ENCODE data around the gene PPARA. TPM values are rescaled to one million over a fixed set of nuclear protein-coding genes. Genes with fewer than 3 reads are reported as not detected.

Gene PPARA
- total and polyA plus RNA-seq, 2 experiments from 2014 or later: 4.7 to 12.6 TPM

GRCh38 chr22:46119093-46119728, 31.1 kb upstream of the PPARA start (continued):
- TF ChIP-seq, protein P1, sequence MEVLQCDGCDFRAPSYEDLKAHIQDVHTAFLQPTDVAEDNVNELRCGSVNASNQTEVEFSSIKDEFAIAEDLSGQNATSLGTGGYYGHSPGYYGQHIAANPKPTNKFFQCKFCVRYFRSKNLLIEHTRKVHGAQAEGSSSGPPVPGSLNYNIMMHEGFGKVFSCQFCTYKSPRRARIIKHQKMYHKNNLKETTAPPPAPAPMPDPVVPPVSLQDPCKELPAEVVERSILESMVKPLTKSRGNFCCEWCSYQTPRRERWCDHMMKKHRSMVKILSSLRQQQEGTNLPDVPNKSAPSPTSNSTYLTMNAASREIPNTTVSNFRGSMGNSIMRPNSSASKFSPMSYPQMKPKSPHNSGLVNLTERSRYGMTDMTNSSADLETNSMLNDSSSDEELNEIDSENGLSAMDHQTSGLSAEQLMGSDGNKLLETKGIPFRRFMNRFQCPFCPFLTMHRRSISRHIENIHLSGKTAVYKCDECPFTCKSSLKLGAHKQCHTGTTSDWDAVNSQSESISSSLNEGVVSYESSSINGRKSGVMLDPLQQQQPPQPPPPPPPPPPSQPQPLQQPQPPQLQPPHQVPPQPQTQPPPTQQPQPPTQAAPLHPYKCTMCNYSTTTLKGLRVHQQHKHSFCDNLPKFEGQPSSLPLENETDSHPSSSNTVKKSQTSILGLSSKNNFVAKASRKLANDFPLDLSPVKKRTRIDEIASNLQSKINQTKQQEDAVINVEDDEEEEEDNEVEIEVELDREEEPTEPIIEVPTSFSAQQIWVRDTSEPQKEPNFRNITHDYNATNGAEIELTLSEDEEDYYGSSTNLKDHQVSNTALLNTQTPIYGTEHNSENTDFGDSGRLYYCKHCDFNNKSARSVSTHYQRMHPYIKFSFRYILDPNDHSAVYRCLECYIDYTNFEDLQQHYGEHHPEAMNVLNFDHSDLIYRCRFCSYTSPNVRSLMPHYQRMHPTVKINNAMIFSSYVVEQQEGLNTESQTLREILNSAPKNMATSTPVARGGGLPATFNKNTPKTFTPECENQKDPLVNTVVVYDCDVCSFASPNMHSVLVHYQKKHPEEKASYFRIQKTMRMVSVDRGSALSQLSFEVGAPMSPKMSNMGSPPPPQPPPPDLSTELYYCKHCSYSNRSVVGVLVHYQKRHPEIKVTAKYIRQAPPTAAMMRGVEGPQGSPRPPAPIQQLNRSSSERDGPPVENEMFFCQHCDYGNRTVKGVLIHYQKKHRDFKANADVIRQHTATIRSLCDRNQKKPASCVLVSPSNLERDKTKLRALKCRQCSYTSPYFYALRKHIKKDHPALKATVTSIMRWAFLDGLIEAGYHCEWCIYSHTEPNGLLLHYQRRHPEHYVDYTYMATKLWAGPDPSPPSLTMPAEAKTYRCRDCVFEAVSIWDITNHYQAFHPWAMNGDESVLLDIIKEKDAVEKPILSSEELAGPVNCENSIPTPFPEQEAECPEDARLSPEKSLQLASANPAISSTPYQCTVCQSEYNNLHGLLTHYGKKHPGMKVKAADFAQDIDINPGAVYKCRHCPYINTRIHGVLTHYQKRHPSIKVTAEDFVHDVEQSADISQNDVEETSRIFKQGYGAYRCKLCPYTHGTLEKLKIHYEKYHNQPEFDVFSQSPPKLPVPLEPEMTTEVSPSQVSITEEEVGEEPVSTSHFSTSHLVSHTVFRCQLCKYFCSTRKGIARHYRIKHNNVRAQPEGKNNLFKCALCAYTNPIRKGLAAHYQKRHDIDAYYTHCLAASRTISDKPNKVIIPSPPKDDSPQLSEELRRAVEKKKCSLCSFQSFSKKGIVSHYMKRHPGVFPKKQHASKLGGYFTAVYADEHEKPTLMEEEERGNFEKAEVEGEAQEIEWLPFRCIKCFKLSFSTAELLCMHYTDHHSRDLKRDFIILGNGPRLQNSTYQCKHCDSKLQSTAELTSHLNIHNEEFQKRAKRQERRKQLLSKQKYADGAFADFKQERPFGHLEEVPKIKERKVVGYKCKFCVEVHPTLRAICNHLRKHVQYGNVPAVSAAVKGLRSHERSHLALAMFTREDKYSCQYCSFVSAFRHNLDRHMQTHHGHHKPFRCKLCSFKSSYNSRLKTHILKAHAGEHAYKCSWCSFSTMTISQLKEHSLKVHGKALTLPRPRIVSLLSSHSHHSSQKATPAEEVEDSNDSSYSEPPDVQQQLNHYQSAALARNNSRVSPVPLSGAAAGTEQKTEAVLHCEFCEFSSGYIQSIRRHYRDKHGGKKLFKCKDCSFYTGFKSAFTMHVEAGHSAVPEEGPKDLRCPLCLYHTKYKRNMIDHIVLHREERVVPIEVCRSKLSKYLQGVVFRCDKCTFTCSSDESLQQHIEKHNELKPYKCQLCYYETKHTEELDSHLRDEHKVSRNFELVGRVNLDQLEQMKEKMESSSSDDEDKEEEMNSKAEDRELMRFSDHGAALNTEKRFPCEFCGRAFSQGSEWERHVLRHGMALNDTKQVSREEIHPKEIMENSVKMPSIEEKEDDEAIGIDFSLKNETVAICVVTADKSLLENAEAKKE (CRISPR knock-in tag; IDR thresholded peaks at IDR 0.05): no peak
- no peak for TF ChIP-seq CTCF (conservative IDR thresholded peaks at IDR 0.05; ENCODE audit: low read depth in 2 of 2)
- TF ChIP-seq EZH2 (IDR thresholded peaks at IDR 0.05; ENCODE audit: low read depth, unreplicated experiment): no peak

- H4K20me1 ChIP-seq (replicated peaks; ENCODE audit: insufficient read depth): no peaks in the 10 kb centered on the region
- Mint-ChIP-seq H3K4me1 (no peaks in the 10 kb centered on the region), H3K27me3 (ENCODE audit: insufficient read depth, low read depth, poor library complexity) (peaks cover 9% of the 10 kb centered on the region), H3K9me3 (no peaks in the 10 kb centered on the region), H3K4me3 (no peak overlapping the region), H3K36me3 (ENCODE audit: low read depth) (no peaks in the 10 kb centered on the region), H3K27ac (no peak overlapping the region)
- H3K36me3 ChIP-seq (ENCODE audit: insufficient read depth): no peaks in the 10 kb centered on the region
- no peaks in the 10 kb centered on the region for H3K27me3 ChIP-seq (ENCODE audit: insufficient read depth)
- no peaks in the 10 kb centered on the region for H3K79me2 ChIP-seq (replicated peaks; ENCODE audit: insufficient read depth)
- no peak overlapping the region for H3K4me2 ChIP-seq
- no peaks in the 10 kb centered on the region for H3K4me1 ChIP-seq (ENCODE audit: insufficient read depth)
- DNase-seq (ENCODE audit: low spot score) (peak; percentile 45), ATAC-seq (no peak; the same call in 2 of the 3 replicates)
- H3F3A ChIP-seq (replicated peaks; ENCODE audit: low read depth): no peaks in the 10 kb centered on the region
- H2AFZ ChIP-seq: no peak overlapping the region
- TF ChIP-seq, protein P2, sequence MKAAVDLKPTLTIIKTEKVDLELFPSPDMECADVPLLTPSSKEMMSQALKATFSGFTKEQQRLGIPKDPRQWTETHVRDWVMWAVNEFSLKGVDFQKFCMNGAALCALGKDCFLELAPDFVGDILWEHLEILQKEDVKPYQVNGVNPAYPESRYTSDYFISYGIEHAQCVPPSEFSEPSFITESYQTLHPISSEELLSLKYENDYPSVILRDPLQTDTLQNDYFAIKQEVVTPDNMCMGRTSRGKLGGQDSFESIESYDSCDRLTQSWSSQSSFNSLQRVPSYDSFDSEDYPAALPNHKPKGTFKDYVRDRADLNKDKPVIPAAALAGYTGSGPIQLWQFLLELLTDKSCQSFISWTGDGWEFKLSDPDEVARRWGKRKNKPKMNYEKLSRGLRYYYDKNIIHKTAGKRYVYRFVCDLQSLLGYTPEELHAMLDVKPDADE (IDR thresholded peaks at IDR 0.05): no peak
- TF ChIP-seq STAT1 (IDR thresholded peaks at IDR 0.05; ENCODE audit: unreplicated experiment) (no peak), REST (IDR thresholded peaks at IDR 0.05; ENCODE audit: unreplicated experiment) (no peak), CREB1 (CRISPR knock-in tag; IDR thresholded peaks at IDR 0.05; ENCODE audit: low read depth) (no peak)
- no peak overlapping the region for H3K27ac ChIP-seq (ENCODE audit: low read depth)
- H3K4me3 ChIP-seq: no peak overlapping the region
- no peaks in the 10 kb centered on the region for H3K9me2 ChIP-seq (ENCODE audit: insufficient read depth)
Observed at GRCh38 chr22:46119729-46120419, 30.5 kb upstream of the PPARA start.

Data from GM23338 (cell line).